HL-60/S4 treated with phorbol 12-myristate 13-acetate at 8.2 ng/mL for 4 days and 3 days (cell line): ENCODE measurements around the gene CD200.
"Not testable (repeated sequence)": the region's sequence is repeated elsewhere in the genome, so short reads cannot be mapped to it uniquely, and the experiment has no call there.

Experiments
- in situ Hi-C: fragments of 300-500 bp; cut with MboI; formaldehyde crosslinking; loops from 2 replicates; pipeline ENCODE4 v1.15.0; 2022; ENCODE audit warnings: low sequenced_read_pairs

The CD200 gene

GRCh38 chr3:112382543-112383160 lies 49.7 kb downstream of the CD200 start:
- in situ Hi-C loops: no loop called here

- in situ Hi-C loops: no loop called here
Measured at GRCh38 chr3:112384769-112385168, 51.8 kb downstream of the CD200 start.

- in situ Hi-C loops: no loop called here
Measured at GRCh38 chr3:112388972-112389371, 56.0 kb downstream of the CD200 start.

- in situ Hi-C loops: no loop called here
Measured at GRCh38 chr3:112389961-112390360, 57.0 kb downstream of the CD200 start.

- in situ Hi-C loops: no loop called here
Measured at GRCh38 chr3:112390783-112391641, 58.1 kb downstream of the CD200 start.

- in situ Hi-C loops: no loop called here
Measured at GRCh38 chr3:112391648-112392047, 58.7 kb downstream of the CD200 start.

GRCh38 chr3:112392393-112393359 lies 59.7 kb downstream of the CD200 start:
- in situ Hi-C loops: no loop called here

- in situ Hi-C loops: no loop called here
Measured at GRCh38 chr3:112393360-112393728, 60.4 kb downstream of the CD200 start.

GRCh38 chr3:112394003-112394640 lies 61.2 kb downstream of the CD200 start:
- in situ Hi-C loops: no loop called here

- in situ Hi-C loops: no loop called here
Measured at GRCh38 chr3:112395181-112395895, 62.4 kb downstream of the CD200 start.

- in situ Hi-C loops: no loop called here
Measured at GRCh38 chr3:112395896-112396290, 62.9 kb downstream of the CD200 start.

GRCh38 chr3:112397556-112397955 lies 64.6 kb downstream of the CD200 start:
- in situ Hi-C loops: no loop called here

- in situ Hi-C loops: no loop called here
Measured at GRCh38 chr3:112399064-112399463, 66.1 kb downstream of the CD200 start.

GRCh38 chr3:112399554-112399953 lies 66.6 kb downstream of the CD200 start:
- in situ Hi-C loops: not testable (repeated sequence)

- in situ Hi-C loops: not testable (repeated sequence)
Measured at GRCh38 chr3:112400317-112400716, 67.4 kb downstream of the CD200 start.

- in situ Hi-C loops: no loop called here
Measured at GRCh38 chr3:112401617-112402016, 68.7 kb downstream of the CD200 start.

GRCh38 chr3:112403103-112403502 lies 70.1 kb downstream of the CD200 start:
- in situ Hi-C loops: no loop called here

GRCh38 chr3:112404924-112405549 lies 72.1 kb downstream of the CD200 start:
- in situ Hi-C loops: not testable (repeated sequence)

- in situ Hi-C loops: no loop called here
Measured at GRCh38 chr3:112405845-112406244, 72.9 kb downstream of the CD200 start.
